K562 (cell line): ENCODE data around the gene NEDD4. TPM values are rescaled to one million over a fixed set of nuclear protein-coding genes. Genes with fewer than 3 reads are reported as not detected.

ENCODE experiments used
- ATAC-seq: fragments of 200-7000 bp; cut with Tn5 transposase; 3 replicates; pipeline ENCODE4 v1.9.1; 2020; ENCODE audit warnings: moderate library complexity
- BruUV-seq: library from RNA; stranded (reverse); fragments of 400-500 nt; replicated peaks from 2 replicates; lab custom pipeline; 2021; lab: Mats Ljungman, UMichigan
- CTCF ChIA-PET: fragments of 300-600 bp; formaldehyde crosslinking; extraction: SDS; loops from one replicate; lab custom pipeline; 2021; ENCODE audit warnings: low intra/inter-chr PET ratio; lab: Yijun Ruan, JAX
- POLR2A ChIA-PET: fragments of 300-600, 350-650 bp; sonication (Branson Sonifier 250); formaldehyde crosslinking; extraction: SDS; loops from one replicate; lab custom pipeline; 2021; ENCODE audit warnings: antibody characterized with exemption, inconsistent platforms; lab: Yijun Ruan, JAX
- DNase-seq, 4 experiments: peaks; one replicate each; pipeline versions ENCODE4 v3.0.0 to v3.0.0-alpha.2; 2011 to 2018; ENCODE audit warnings: low spot score in 3 of 4, mixed read lengths in 3 of 4; ENCODE audit errors: extremely low read depth in 1 of 4
- FAIRE-seq: peaks from 2 replicates; lab custom pipeline; 2011; peaks lifted over from hg19 to GRCh38; lab: Jason Lieb, UNC
- H2AFZ ChIP-seq: 2 replicates; pipeline ENCODE4 v1.6.0; 2011; ENCODE audit warnings: low read depth, low read length, control low read depth, inconsistent platforms
- H3K27ac ChIP-seq: fragments of 200-600 bp; 3 replicates; pipeline ENCODE4 v1.8.0; 2011; ENCODE audit warnings: low read depth, mild to moderate bottlenecking, control low read depth, inconsistent platforms, low read length, moderate library complexity, mixed read lengths; ENCODE audit errors: extremely low read depth
- H3K27me3 ChIP-seq, 2 experiments: fragments of 300-600 bp in 1 of 2; 2 replicates in 1 of 2; 3 replicates in 1 of 2; pipeline versions ENCODE4 v1.6.0 to v1.8.0; 2011; ENCODE audit warnings: inconsistent platforms in 2 of 2, low read length in 2 of 2, mild to moderate bottlenecking in 1 of 2, mixed read lengths in 1 of 2, moderate library complexity in 1 of 2; ENCODE audit not compliant: control insufficient read depth in 2 of 2, insufficient read depth in 2 of 2
- H3K36me3 ChIP-seq: fragments of 300-600 bp; 3 replicates; pipeline ENCODE4 v1.8.0; 2011; ENCODE audit warnings: mild to moderate bottlenecking, low read length, inconsistent platforms; ENCODE audit not compliant: control insufficient read depth, insufficient read depth
- H3K4me1 ChIP-seq, 2 experiments: fragments of 200-600 bp in 1 of 2; replicated peaks in 1 of 2; 2 replicates in 1 of 2; 3 replicates in 1 of 2; pipeline versions ENCODE4 v1.5.1 to v1.8.0; 2011; ENCODE audit warnings: inconsistent platforms in 2 of 2, low read length in 2 of 2, mild to moderate bottlenecking in 1 of 2, mixed read lengths in 1 of 2, moderate library complexity in 1 of 2; ENCODE audit not compliant: control insufficient read depth in 2 of 2, insufficient read depth in 2 of 2
- H3K4me2 ChIP-seq: 2 replicates; pipeline ENCODE4 v1.6.1; 2011; ENCODE audit warnings: low read length, control low read depth, inconsistent platforms, mixed read lengths; ENCODE audit not compliant: insufficient read depth
- H3K4me3 ChIP-seq: fragments of 200-600 bp; sonication (generic), shearing (Covaris generic); 2 replicates; pipeline ENCODE4 v1.5.1; 2016; ENCODE audit warnings: control low read depth, inconsistent platforms
- H3K79me2 ChIP-seq: fragments of 200-600 bp; 3 replicates; pipeline ENCODE4 v1.8.0; 2011; ENCODE audit warnings: low read length, inconsistent platforms; ENCODE audit not compliant: control insufficient read depth, insufficient read depth
- H3K9ac ChIP-seq, 2 experiments: 2 replicates each; pipeline versions ENCODE4 v1.6.0 to v1.6.1; 2011; ENCODE audit warnings: low read depth in 2 of 2, low read length in 2 of 2, control low read depth in 1 of 2, inconsistent platforms in 1 of 2, mild to moderate bottlenecking in 1 of 2, mixed read lengths in 1 of 2; ENCODE audit not compliant: insufficient read depth in 1 of 2
- H3K9me1 ChIP-seq: one replicate; pipeline ENCODE4 v1.6.0; 2011; ENCODE audit warnings: inconsistent platforms, mild to moderate bottlenecking, low read length, moderate library complexity; ENCODE audit not compliant: control insufficient read depth, insufficient read depth
- H3K9me3 ChIP-seq: replicated peaks from 2 replicates; pipeline ENCODE4 v1.5.1; 2011; ENCODE audit warnings: low read depth, low read length, inconsistent platforms; ENCODE audit not compliant: control insufficient read depth, insufficient read depth
- H4K20me1 ChIP-seq: replicated peaks from 2 replicates; pipeline ENCODE4 v1.6.1; 2011; ENCODE audit warnings: low read length, inconsistent platforms, mixed read lengths; ENCODE audit not compliant: control insufficient read depth, insufficient read depth
- ASH1L ChIP-seq: fragments of 450-650 bp; IDR thresholded peaks from 2 replicates; pipeline ENCODE4 v1.6.1; 2018; ENCODE audit warnings: borderline replicate concordance, mild to moderate bottlenecking, low read depth; ENCODE audit not compliant: partially characterized antibody
- CXXC5 ChIP-seq: fragments of 250-450 bp; sonication (Bioruptor Pico); IDR thresholded peaks from 2 replicates; pipeline ENCODE4 v1.8.0; 2022; ENCODE audit warnings: inconsistent platforms, mild to moderate bottlenecking, moderate library complexity
- ELF2 ChIP-seq: fragments of 250-450 bp; sonication (Bioruptor Pico); IDR thresholded peaks from 2 replicates; pipeline ENCODE4 v1.5.0; 2021; ENCODE audit warnings: mild to moderate bottlenecking
- EP400 ChIP-seq: fragments of 450-650 bp; IDR thresholded peaks from 2 replicates; pipeline ENCODE4 v1.6.1; 2017; ENCODE audit warnings: antibody characterized with exemption, mild to moderate bottlenecking, moderate library complexity
- FOSL1 ChIP-seq: fragments of 200-800 bp; sonication (Bioruptor generic); conservative IDR thresholded peaks from 2 replicates; pipeline ENCODE4 v1.6.1; 2016; ENCODE audit warnings: missing genetic modification characterization, missing compliant biosample characterization
- GABPB2 ChIP-seq: fragments of 250-450 bp; sonication (Bioruptor Pico); conservative IDR thresholded peaks from 2 replicates; pipeline ENCODE4 v1.5.1; 2021; ENCODE audit warnings: mild to moderate bottlenecking
- IFI16 ChIP-seq: fragments of 250-450 bp; sonication (Bioruptor Pico); IDR thresholded peaks from 2 replicates; pipeline ENCODE4 v2.1.2; 2022; ENCODE audit warnings: mild to moderate bottlenecking, inconsistent platforms
- KLF10 ChIP-seq: fragments of 250-450 bp; sonication (Bioruptor Pico); IDR thresholded peaks from 2 replicates; pipeline ENCODE4 v1.6.1; 2021; ENCODE audit warnings: matching md5 sums
- NCOA6 ChIP-seq: fragments of 450-650 bp; IDR thresholded peaks from 2 replicates; pipeline ENCODE4 v1.6.1; 2017; ENCODE audit warnings: mild to moderate bottlenecking
- TGIF2 ChIP-seq: sonication (generic); formaldehyde crosslinking; IDR thresholded peaks from 2 replicates; pipeline ENCODE4 v1.8.1; 2022; ENCODE audit warnings: mild to moderate bottlenecking, missing genetic modification reagents, moderate library complexity
- THRAP3 ChIP-seq: fragments of 450-650 bp; IDR thresholded peaks from 2 replicates; pipeline ENCODE4 v1.6.1; 2016; ENCODE audit warnings: mild to moderate bottlenecking, inconsistent platforms, borderline replicate concordance
- ZBTB12 ChIP-seq: fragments of 250-450 bp; sonication (Bioruptor Pico); IDR thresholded peaks from 2 replicates; pipeline ENCODE4 v1.4.0; 2020
- ZNF134 ChIP-seq: fragments of 250-450 bp; sonication (Bioruptor Pico); conservative IDR thresholded peaks from 2 replicates; pipeline ENCODE4 v1.4.0; 2020
- ZNF311 ChIP-seq: fragments of 250-450 bp; sonication (Bioruptor Pico); IDR thresholded peaks from 2 replicates; pipeline ENCODE4 v1.4.0; 2020; ENCODE audit warnings: mild to moderate bottlenecking, moderate library complexity
- ZNF584 ChIP-seq: fragments of 200-800 bp; sonication (Bioruptor generic); IDR thresholded peaks from 2 replicates; pipeline ENCODE4 v1.6.1; 2016; ENCODE audit warnings: low read depth, mild to moderate bottlenecking, missing genetic modification characterization, missing compliant biosample characterization
- WGBS: fragments of 100-300 bp; shearing (Covaris generic); methylation state at CpG from one replicate; pipeline ENCODE4 v1.1.6; 2016; ENCODE audit warnings: low coverage, mixed read lengths; ENCODE audit not compliant: insufficient coverage; ENCODE audit errors: missing lambda C conversion rate; 5-methylcytosine and 5-hydroxymethylcytosine counted together
- in situ Hi-C: fragments of 300-500 bp; cut with MboI; formaldehyde crosslinking; loops from 4 replicates; pipeline ENCODE4 v1.15.0; 2018; ENCODE audit warnings: inconsistent platforms, mixed read lengths
- intact Hi-C: fragments of 100-400 bp; cut with micrococcal nuclease; formaldehyde crosslinking; loops from 2 replicates; pipeline ENCODE4 v1.14.2; 2022
- polyA plus RNA-seq, 8 experiments: library from polyadenylated mRNA; depleted of rRNA in 4 of 8; stranded (reverse) in 5 of 8; unstranded in 3 of 8; fragments of >200 nt; fragmentation: Nextera tagmentation in 2 of 8; fragmentation: Illumina TruSeq in 1 of 8; extraction: Ambion mirVana in 2 of 8; extraction: Trizol in 1 of 8; gene quantifications; 2 replicates each; pipeline versions ENCODE4 v1.2.1 to v1.2.3, GENCODE V29; 2011 to 2014; ENCODE audit warnings: inconsistent platforms in 1 of 8, missing spikeins in 1 of 8
- total RNA-seq, 7 experiments: library from RNA; depleted of rRNA in 6 of 7; stranded (reverse); fragments of >200 nt in 6 of 7; fragmentation: Illumina TruSeq in 2 of 7; extraction: Trizol in 2 of 7; gene quantifications; 2 replicates each; pipeline versions ENCODE4 v1.2.1 to v1.2.3, GENCODE V29; 2011 to 2021; ENCODE audit warnings: low replicate concordance in 1 of 7

The NEDD4 gene
- total and polyA plus RNA-seq, 9 of the 15 experiments (the other 6 are each of a cell fraction or from before 2014, with no cell fraction given) = 7.2 to 23.7 (median 17.3) TPM

DNA sequence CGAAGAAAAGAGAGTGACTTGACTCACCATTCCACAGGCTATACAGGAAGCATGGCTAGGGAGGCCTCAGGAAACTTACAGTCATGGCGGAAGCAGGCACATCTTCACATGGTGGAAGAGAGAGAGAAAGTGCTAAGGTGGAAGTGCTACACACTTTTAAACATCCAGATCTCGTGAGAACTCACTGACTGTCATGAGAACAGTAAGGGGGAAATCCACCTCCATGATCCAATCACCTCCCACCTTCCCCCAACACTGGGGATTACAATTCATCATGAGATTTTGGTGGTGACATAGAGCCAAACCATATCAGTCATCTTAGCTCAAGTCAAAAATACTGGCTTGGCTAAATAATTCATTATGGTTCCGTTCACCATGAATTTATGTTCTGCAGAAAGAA lies 45.3 kb upstream of the NEDD4 start:
- Histone ChIP-seq H2AFZ (no peak overlapping the region), H3K36me3 (no peaks in the 10 kb centered on the region), H4K20me1 (no peaks in the 10 kb centered on the region), H3K27me3 (no peaks in the 10 kb centered on the region), H3K27ac (no peak overlapping the region), H3K4me1 (peaks cover 0 to 16% of the 10 kb centered on the region in 2 experiments; a peak in 3 of 5 replicates), H3K4me2 (no peak overlapping the region), H3K9me3 (no peaks in the 10 kb centered on the region), H3K9me1 (no peaks in the 10 kb centered on the region), H3K79me2 (no peaks in the 10 kb centered on the region), H3K4me3 (no peak overlapping the region), H3K9ac (no peak overlapping the region)
- DNase-seq (no peak), FAIRE-seq (no peak), ATAC-seq (no peak)
- no peak for TF ChIP-seq ZNF311
- TF ChIP-seq ZNF584 (CRISPR knock-in tag) = peak; percentile 61; the same call in 1 of the 2 replicates
- TF ChIP-seq ELF2 (CRISPR knock-in tag) = 0 out of 2 replicates have a peak, but pooled peaks have one; percentile 6
- intact Hi-C loops (no loop called here), in situ Hi-C loops (no loop called here)
- ChIA-PET POLR2A (no interaction called here), CTCF (interaction anchor here (1.1 kb wide), 1 partner anchor 20 kb away, joined by 3 read pairs; no protein-coding TSS in a partner anchor)
- no TSS peak for BruUV-seq
- WGBS = 39% methylated on average over 4 of the region's 4 CpGs

GRCh38 chr15:56038015-56038414 lies 44.6 kb upstream of the NEDD4 start:
- Histone ChIP-seq H3K27ac (no peak overlapping the region), H3K9me1 (no peaks in the 10 kb centered on the region), H3K4me3 (no peak overlapping the region), H4K20me1 (no peaks in the 10 kb centered on the region), H3K79me2 (no peaks in the 10 kb centered on the region), H3K9ac (no peak overlapping the region), H3K36me3 (no peaks in the 10 kb centered on the region), H3K27me3 (no peaks in the 10 kb centered on the region), H3K4me1 (peaks cover 0 to 16% of the 10 kb centered on the region in 2 experiments; a peak in 3 of 5 replicates), H2AFZ (peak overlapping the region; percentile 26; the same call in 1 of the 2 replicates), H3K4me2 (no peak overlapping the region), H3K9me3 (no peaks in the 10 kb centered on the region)
- 33% methylated on average over 3 of the region's 3 CpGs for WGBS
- ChIA-PET CTCF (interaction anchor here (1.1 kb wide), 1 partner anchor 21 kb away, joined by 3 read pairs; no protein-coding TSS in a partner anchor), POLR2A (interaction anchor here (0.6 kb wide), 1 partner anchor 425 kb away, joined by 3 read pairs; no protein-coding TSS in a partner anchor)
- intact Hi-C loops (no loop called here), in situ Hi-C loops (no loop called here)
- FAIRE-seq (no peak), DNase-seq (no peak), ATAC-seq (no peak)
- BruUV-seq = no TSS peak
- TF ChIP-seq ZBTB12 (CRISPR knock-in tag) (no peak), NCOA6 (no peak), EP400 (peak; percentile 28; the same call in 1 of the 2 replicates), IFI16 (CRISPR knock-in tag) (no peak), THRAP3 (no peak), KLF10 (no peak), TGIF2 (CRISPR knock-in tag) (no peak), GABPB2 (CRISPR knock-in tag) (no peak), FOSL1 (tag) (peak; percentile 63), ASH1L (no peak), ZNF134 (no peak), CXXC5 (CRISPR knock-in tag) (peak; percentile 47)
